ENCODE results near the gene LY6G6C. TPM values are rescaled to one million over a fixed set of nuclear protein-coding genes. Genes with fewer than 3 reads are reported as not detected.
A peak's percentile ranks its signal among the peaks of the same experiment; 100 is the strongest.

Gene LY6G6C
- total and polyA plus RNA-seq, 2 of the 13 experiments (the other 11 are each of a cell fraction or from before 2014, with no cell fraction given): 0.15 TPM; not detected in 1

DNA sequence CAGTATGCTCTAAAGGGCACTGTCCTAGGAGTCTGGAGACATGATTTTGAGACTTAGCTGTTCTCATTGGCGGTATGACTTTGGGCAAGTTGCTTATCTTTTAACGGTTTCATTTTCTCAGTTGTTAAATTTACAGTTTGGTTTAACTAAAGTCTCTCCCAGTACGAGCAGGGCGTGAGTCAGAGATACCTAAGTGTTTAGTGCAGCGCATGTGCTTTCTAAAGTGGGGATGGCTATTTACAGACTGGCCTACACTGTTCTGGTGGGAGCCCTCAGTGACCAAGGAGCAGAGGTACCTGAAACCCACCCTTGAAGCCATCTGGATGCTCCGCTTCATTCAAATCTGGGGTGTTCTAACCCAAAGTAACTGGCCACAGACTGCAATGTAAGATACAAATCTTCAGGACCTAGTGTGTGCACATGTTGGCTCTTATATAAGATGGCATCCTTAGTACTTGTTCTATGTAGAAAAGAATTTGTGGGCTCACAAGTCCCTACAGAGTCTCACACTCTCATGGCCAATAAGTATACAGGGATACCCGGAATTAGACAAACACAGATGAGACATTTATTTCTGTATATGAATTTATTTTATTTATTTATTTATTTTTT lies 29.0 kb upstream of the LY6G6C start:
- Histone ChIP-seq H3K36me3 (replicated peaks in 1 of 2; ENCODE audit: control insufficient read depth in 1 of 2, insufficient read depth in 2 of 2, low read length in 2 of 2) (no peaks in the 10 kb centered on the region), H3K9me3 (ENCODE audit: low read length) (no peaks in the 10 kb centered on the region), H3K4me2 (ENCODE audit: low read depth, low read length) (no peak overlapping the region), H3K27me3 (ENCODE audit: control insufficient read depth in 1 of 2, insufficient read depth in 2 of 2, low read length in 2 of 2) (no peaks in the 10 kb centered on the region), H3K9ac (ENCODE audit: insufficient read depth, low read depth, low read length) (no peak overlapping the region), H3K4me1 (ENCODE audit: insufficient read depth, low read length) (peaks cover 30% of the 10 kb centered on the region), H3K4me3 (replicated peaks in 1 of 3; ENCODE audit: insufficient read depth in 1 of 3, low read depth in 2 of 3, low read length in 3 of 3) (no peak overlapping the region), H3K27ac (ENCODE audit: extremely low read length, insufficient read depth, low read length) (no peak overlapping the region), H4K20me1 (ENCODE audit: insufficient read depth, low read length) (no peaks in the 10 kb centered on the region), H2AFZ (ENCODE audit: low read length) (no peak overlapping the region), H3K79me2 (ENCODE audit: insufficient read depth, low read length) (no peaks in the 10 kb centered on the region)
- BruUV-seq (replicated peaks): TSS peak; percentile 27
- no peak for DNase-seq (ENCODE audit: low spot score)
- WGBS (ENCODE audit: low lambda C conversion rate): 92% methylated on average over 7 of the region's 7 CpGs
- ATAC-seq: no peak
- in situ Hi-C loops (cut with HindIII; ENCODE audit: extremely low pct_ligation_motif_present, low pct_unique_long_range_greater_than_20kb) (no loop called here), intact Hi-C loops (cut with micrococcal nuclease; ENCODE audit: unreplicated experiment) (no loop called here)
- CTCF ChIA-PET (ENCODE audit: low intra/inter-chr PET ratio, low total read pairs): no interaction called here
- POLR2A ChIA-PET: interaction anchor here (1.1 to 4.7 kb wide), 3 partner anchors 13 to 95 kb away, joined by 3 to 106 read pairs (median 4); partner anchors contain the start of genes APOM, CLIC1 and MSH5
- no peak for FAIRE-seq
- TF ChIP-seq ZNF768 (CRISPR knock-in tag; IDR thresholded peaks at IDR 0.05) (no peak), SETDB1 (CRISPR knock-in tag; IDR thresholded peaks at IDR 0.05; ENCODE audit: borderline replicate concordance) (no peak), TAF15 (IDR thresholded peaks at IDR 0.05; ENCODE audit: low read depth, low read length, poor library complexity, severe bottlenecking) (no peak), FOXK2 (IDR thresholded peaks at IDR 0.05) (no peak), ZKSCAN5 (CRISPR knock-in tag; IDR thresholded peaks at IDR 0.05) (no peak), ZSCAN20 (CRISPR knock-in tag; IDR thresholded peaks at IDR 0.05; ENCODE audit: borderline replicate concordance) (no peak), ATRX (CRISPR knock-in tag; IDR thresholded peaks at IDR 0.05; ENCODE audit: borderline replicate concordance) (no peak), ZBTB25 (CRISPR knock-in tag; IDR thresholded peaks at IDR 0.05) (no peak), POLR2AphosphoS2 (IDR thresholded peaks at IDR 0.05; ENCODE audit: low read depth, low read length) (no peak), CHD2 (IDR thresholded peaks at IDR 0.05; ENCODE audit: low read depth, low read length) (no peak), REST (IDR thresholded peaks at IDR 0.05; ENCODE audit: borderline replicate concordance in 1 of 2, low read depth in 1 of 2, low read length in 2 of 2) (no peak), GABPA (IDR thresholded peaks at IDR 0.05; ENCODE audit: low read depth, low read length) (no peak), GABPA (CRISPR knock-in tag; IDR thresholded peaks at IDR 0.05; ENCODE audit: low read depth) (no peak), FOXJ3 (CRISPR knock-in tag; IDR thresholded peaks at IDR 0.05; ENCODE audit: borderline replicate concordance) (no peak), ATF4 (CRISPR knock-in tag; IDR thresholded peaks at IDR 0.05) (no peak), ZNF724P (CRISPR knock-in tag; IDR thresholded peaks at IDR 0.05; ENCODE audit: borderline replicate concordance) (no peak)
- TF ChIP-seq, protein P1, sequence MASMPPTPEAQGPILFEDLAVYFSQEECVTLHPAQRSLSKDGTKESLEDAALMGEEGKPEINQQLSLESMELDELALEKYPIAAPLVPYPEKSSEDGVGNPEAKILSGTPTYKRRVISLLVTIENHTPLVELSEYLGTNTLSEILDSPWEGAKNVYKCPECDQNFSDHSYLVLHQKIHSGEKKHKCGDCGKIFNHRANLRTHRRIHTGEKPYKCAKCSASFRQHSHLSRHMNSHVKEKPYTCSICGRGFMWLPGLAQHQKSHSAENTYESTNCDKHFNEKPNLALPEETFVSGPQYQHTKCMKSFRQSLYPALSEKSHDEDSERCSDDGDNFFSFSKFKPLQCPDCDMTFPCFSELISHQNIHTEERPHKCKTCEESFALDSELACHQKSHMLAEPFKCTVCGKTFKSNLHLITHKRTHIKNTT (CRISPR knock-in tag; IDR thresholded peaks at IDR 0.05): no peak
- TF ChIP-seq, protein P2, sequence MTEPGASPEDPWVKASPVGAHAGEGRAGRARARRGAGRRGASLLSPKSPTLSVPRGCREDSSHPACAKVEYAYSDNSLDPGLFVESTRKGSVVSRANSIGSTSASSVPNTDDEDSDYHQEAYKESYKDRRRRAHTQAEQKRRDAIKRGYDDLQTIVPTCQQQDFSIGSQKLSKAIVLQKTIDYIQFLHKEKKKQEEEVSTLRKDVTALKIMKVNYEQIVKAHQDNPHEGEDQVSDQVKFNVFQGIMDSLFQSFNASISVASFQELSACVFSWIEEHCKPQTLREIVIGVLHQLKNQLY (CRISPR knock-in tag; IDR thresholded peaks at IDR 0.05): no peak

Data from HepG2 (cell line).